ENCODE results near the gene SCUBE1. TPM values are rescaled to one million over a fixed set of nuclear protein-coding genes. Genes with fewer than 3 reads are reported as not detected.

SCUBE1 gene
- total and polyA plus RNA-seq, 2 of the 4 experiments (the other 2 are of a cell fraction), result not detected

DNA sequence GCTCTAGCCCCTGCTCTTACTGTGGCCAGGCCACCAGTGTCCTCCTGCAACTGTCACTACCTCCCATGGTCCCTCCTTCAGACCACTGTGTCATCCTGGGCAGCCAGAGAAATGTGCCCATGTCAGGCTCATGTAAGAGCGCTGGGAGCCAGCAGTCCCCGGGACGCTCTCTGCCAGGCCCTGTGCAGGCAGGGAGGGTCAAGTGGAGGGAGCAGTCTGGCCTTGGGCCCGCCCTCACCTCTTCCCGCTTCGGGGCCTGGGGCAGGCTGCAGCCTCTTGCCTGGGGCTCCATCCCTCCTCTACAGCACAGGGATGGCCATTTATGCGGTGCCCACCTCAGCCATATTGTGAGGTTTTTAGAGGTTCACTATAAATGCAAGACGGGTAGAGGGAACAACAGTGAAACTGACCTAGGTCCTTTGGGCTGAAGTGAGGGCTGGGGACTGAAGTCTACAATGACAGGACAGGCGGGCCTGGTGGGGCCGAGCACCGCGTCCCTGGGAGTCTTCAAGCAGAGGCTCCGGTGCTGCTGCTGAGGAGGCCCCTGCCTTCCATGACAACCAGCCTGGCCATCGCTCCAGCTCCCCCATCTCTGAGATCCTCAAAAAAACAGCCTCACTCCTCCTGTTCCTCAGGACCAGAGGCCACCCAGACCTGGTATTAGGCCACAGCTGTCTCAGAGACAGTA is 101.3 kb downstream of the SCUBE1 start:
- no peak overlapping the region for H2AK5ac ChIP-seq (ENCODE audit: low read depth, low read length)
- no peak overlapping the region for H2BK120ac ChIP-seq (ENCODE audit: low read depth, low read length)
- H2AK9ac ChIP-seq (replicated peaks; ENCODE audit: low read depth, low read length, poor library complexity), result no peak overlapping the region
- peaks cover 46% of the 10 kb centered on the region for H3K27me3 ChIP-seq (ENCODE audit: control insufficient read depth, insufficient read depth, low read length)
- TF ChIP-seq RCOR1 (IDR thresholded peaks at IDR 0.05; ENCODE audit: insufficient replicate concordance, low read length), result no peak
- no peak for TF ChIP-seq MAZ (IDR thresholded peaks at IDR 0.05; ENCODE audit: borderline replicate concordance, low read depth, low read length)
- TF ChIP-seq, protein P1, sequence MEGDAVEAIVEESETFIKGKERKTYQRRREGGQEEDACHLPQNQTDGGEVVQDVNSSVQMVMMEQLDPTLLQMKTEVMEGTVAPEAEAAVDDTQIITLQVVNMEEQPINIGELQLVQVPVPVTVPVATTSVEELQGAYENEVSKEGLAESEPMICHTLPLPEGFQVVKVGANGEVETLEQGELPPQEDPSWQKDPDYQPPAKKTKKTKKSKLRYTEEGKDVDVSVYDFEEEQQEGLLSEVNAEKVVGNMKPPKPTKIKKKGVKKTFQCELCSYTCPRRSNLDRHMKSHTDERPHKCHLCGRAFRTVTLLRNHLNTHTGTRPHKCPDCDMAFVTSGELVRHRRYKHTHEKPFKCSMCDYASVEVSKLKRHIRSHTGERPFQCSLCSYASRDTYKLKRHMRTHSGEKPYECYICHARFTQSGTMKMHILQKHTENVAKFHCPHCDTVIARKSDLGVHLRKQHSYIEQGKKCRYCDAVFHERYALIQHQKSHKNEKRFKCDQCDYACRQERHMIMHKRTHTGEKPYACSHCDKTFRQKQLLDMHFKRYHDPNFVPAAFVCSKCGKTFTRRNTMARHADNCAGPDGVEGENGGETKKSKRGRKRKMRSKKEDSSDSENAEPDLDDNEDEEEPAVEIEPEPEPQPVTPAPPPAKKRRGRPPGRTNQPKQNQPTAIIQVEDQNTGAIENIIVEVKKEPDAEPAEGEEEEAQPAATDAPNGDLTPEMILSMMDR (conservative IDR thresholded peaks at IDR 0.05; ENCODE audit: low read depth, low read length), result no peak
- TF ChIP-seq CEBPB (IDR thresholded peaks at IDR 0.05; ENCODE audit: low read depth, low read length), result no peak
- no peak for TF ChIP-seq MAFK (IDR thresholded peaks at IDR 0.05; ENCODE audit: low read depth, low read length)
- TF ChIP-seq, protein P2, sequence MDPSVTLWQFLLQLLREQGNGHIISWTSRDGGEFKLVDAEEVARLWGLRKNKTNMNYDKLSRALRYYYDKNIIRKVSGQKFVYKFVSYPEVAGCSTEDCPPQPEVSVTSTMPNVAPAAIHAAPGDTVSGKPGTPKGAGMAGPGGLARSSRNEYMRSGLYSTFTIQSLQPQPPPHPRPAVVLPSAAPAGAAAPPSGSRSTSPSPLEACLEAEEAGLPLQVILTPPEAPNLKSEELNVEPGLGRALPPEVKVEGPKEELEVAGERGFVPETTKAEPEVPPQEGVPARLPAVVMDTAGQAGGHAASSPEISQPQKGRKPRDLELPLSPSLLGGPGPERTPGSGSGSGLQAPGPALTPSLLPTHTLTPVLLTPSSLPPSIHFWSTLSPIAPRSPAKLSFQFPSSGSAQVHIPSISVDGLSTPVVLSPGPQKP (IDR thresholded peaks at IDR 0.05; ENCODE audit: borderline replicate concordance, low read depth, low read length), result no peak
- TF ChIP-seq BHLHE40 (IDR thresholded peaks at IDR 0.05; ENCODE audit: low read depth, low read length), result no peak
- TF ChIP-seq MXI1 (IDR thresholded peaks at IDR 0.05; ENCODE audit: borderline replicate concordance, low read depth, low read length), result no peak
- TF ChIP-seq, protein P3, sequence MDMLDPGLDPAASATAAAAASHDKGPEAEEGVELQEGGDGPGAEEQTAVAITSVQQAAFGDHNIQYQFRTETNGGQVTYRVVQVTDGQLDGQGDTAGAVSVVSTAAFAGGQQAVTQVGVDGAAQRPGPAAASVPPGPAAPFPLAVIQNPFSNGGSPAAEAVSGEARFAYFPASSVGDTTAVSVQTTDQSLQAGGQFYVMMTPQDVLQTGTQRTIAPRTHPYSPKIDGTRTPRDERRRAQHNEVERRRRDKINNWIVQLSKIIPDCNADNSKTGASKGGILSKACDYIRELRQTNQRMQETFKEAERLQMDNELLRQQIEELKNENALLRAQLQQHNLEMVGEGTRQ (IDR thresholded peaks at IDR 0.05; ENCODE audit: low read depth, low read length), result no peak
- no peak for TF ChIP-seq SMC3 (IDR thresholded peaks at IDR 0.05; ENCODE audit: low read depth, low read length)
- TF ChIP-seq RFX5 (IDR thresholded peaks at IDR 0.05; ENCODE audit: low read depth, low read length), result no peak
- no peak for TF ChIP-seq POLR2A (IDR thresholded peaks at IDR 0.05; ENCODE audit: low read depth, low read length)
- no peak for TF ChIP-seq FOS (IDR thresholded peaks at IDR 0.05; ENCODE audit: low read depth, low read length)
- TF ChIP-seq NFE2L2 (IDR thresholded peaks at IDR 0.05; ENCODE audit: low read depth, low read length), result no peak
- no peak for TF ChIP-seq RAD21 (IDR thresholded peaks at IDR 0.05; ENCODE audit: low read length)
- TF ChIP-seq CHD1 (IDR thresholded peaks at IDR 0.05; ENCODE audit: low read depth, low read length), result no peak
- ATAC-seq (ENCODE audit: low read depth), result no peak
- in situ Hi-C loops (cut with MboI; ENCODE audit: low sequenced_read_pairs) (no loop called here), dilution Hi-C loops (cut with HindIII; ENCODE audit: low sequenced_read_pairs, unreplicated experiment) (no loop called here), intact Hi-C loops (cut with micrococcal nuclease) (no loop called here)
- H3K27ac ChIP-seq (ENCODE audit: insufficient read depth, low read length), result no peak overlapping the region
- H3K4me1 ChIP-seq (ENCODE audit: control insufficient read depth, insufficient read depth, low read length), result no peaks in the 10 kb centered on the region
- no TSS peak for BruUV-seq (replicated peaks)
- ChIA-PET CTCF (no interaction called here), POLR2A (ENCODE audit: unreplicated experiment) (no interaction called here)
- H4K5ac ChIP-seq (ENCODE audit: low read depth, low read length), result no peak overlapping the region
- H3K14ac ChIP-seq (replicated peaks; ENCODE audit: low read depth, low read length), result no peak overlapping the region
- no peak overlapping the region for H3K4me3 ChIP-seq (ENCODE audit: insufficient read depth, low read depth, low read length)
- H4K20me1 ChIP-seq (ENCODE audit: insufficient read depth, low read length), result no peaks in the 10 kb centered on the region
- H3K4ac ChIP-seq (ENCODE audit: low read depth, low read length), result no peak overlapping the region
- H3K9me3 ChIP-seq (ENCODE audit: control insufficient read depth, insufficient read depth, low read length), result no peaks in the 10 kb centered on the region
- H2BK5ac ChIP-seq (ENCODE audit: low read depth, low read length, poor library complexity, severe bottlenecking), result no peak overlapping the region
- H4K91ac ChIP-seq (ENCODE audit: insufficient read depth, low read depth, low read length), result no peak overlapping the region
- no peak overlapping the region for H2AFZ ChIP-seq (replicated peaks; ENCODE audit: low read length, poor library complexity)
- H3K23ac ChIP-seq (ENCODE audit: low read depth, low read length), result no peak overlapping the region
- DNase-seq, result no peak
- no peak overlapping the region for H2BK15ac ChIP-seq (ENCODE audit: low read depth, low read length)
- no peaks in the 10 kb centered on the region for H3K36me3 ChIP-seq (ENCODE audit: control insufficient read depth, insufficient read depth, low read length)
- no peak overlapping the region for H2BK20ac ChIP-seq (ENCODE audit: low read depth, low read length)
- no peak overlapping the region for H3K9ac ChIP-seq (ENCODE audit: low read depth, low read length)
- H4K8ac ChIP-seq (ENCODE audit: low read depth in 2 of 2, low read length in 2 of 2), result no peak overlapping the region
- H3K79me1 ChIP-seq (ENCODE audit: low read depth in 1 of 2, low read length in 2 of 2), result no peaks in the 10 kb centered on the region
- no peak overlapping the region for H3K56ac ChIP-seq (ENCODE audit: extremely low read depth, insufficient read depth, low read length)
- 60% methylated on average over 2 of the region's 14 CpGs; no CpG with 5 or more reads in 1 of the 2 experiments for WGBS, 2 experiments (ENCODE audit: extremely low coverage in 2 of 2, insufficient read length in 1 of 2)
- no peaks in the 10 kb centered on the region for H3K9me1 ChIP-seq (ENCODE audit: insufficient read depth, low read length)
- H3K18ac ChIP-seq (ENCODE audit: low read depth, low read length), result no peak overlapping the region
- H3K4me2 ChIP-seq (ENCODE audit: low read depth, low read length), result no peak overlapping the region

Data from IMR-90 (cell line).